ENCODE data around the gene KHDC1L.
"Not testable (repeated sequence)": the region's sequence is repeated elsewhere in the genome, so short reads cannot be mapped to it uniquely, and the experiment has no call there.

The KHDC1L gene

GRCh38 chr6:73203098-73203497 is 22.2 kb downstream of the KHDC1L start:
- DNase-seq, result no peak

- no peak for DNase-seq
Observed at GRCh38 chr6:73200735-73201134, 24.6 kb downstream of the KHDC1L start.

GRCh38 chr6:73200247-73200646 is 25.0 kb downstream of the KHDC1L start:
- DNase-seq, result no peak

- no peak for DNase-seq
Observed at GRCh38 chr6:73194744-73195143, 30.6 kb downstream of the KHDC1L start.

- DNase-seq, result not testable (repeated sequence)
Observed at GRCh38 chr6:73193302-73193701, 32.0 kb downstream of the KHDC1L start.

- DNase-seq, result no peak
Observed at GRCh38 chr6:73182021-73182607, 43.2 kb downstream of the KHDC1L start.

- DNase-seq, result no peak
Observed at GRCh38 chr6:73180763-73181619, 44.3 kb downstream of the KHDC1L start.

GRCh38 chr6:73180076-73180738 is 45.1 kb downstream of the KHDC1L start:
- no peak for DNase-seq

- DNase-seq, result no peak
Observed at GRCh38 chr6:73177221-73177944, 47.9 kb downstream of the KHDC1L start.

- no peak for DNase-seq
Observed at GRCh38 chr6:73176057-73176456, 49.2 kb downstream of the KHDC1L start.

GRCh38 chr6:73174646-73175045 is 50.6 kb downstream of the KHDC1L start:
- DNase-seq, result no peak

Measured in stimulated activated CD4-positive, alpha-beta T cell treated with anti-CD3 and anti-CD28 coated beads, Interleukin-12 subunit alpha, Interleukin-12 subunit beta, amount 100 ng/mL, for 4 hours (primary cell).